HepG2 (cell line): ENCODE results near the gene SRSF7. TPM values are rescaled to one million over a fixed set of nuclear protein-coding genes. Genes with fewer than 3 reads are reported as not detected.

ENCODE experiments used
- AKAP8 ChIP-seq: sonication (generic); formaldehyde crosslinking; IDR thresholded peaks from 2 replicates; pipeline ENCODE4 v1.5.1; 2020; ENCODE audit warnings: mild to moderate bottlenecking, missing genetic modification reagents
- CTCF ChIP-seq: sonication (generic); formaldehyde crosslinking; IDR thresholded peaks from 2 replicates; pipeline ENCODE4 v1.5.0; 2020; ENCODE audit warnings: mild to moderate bottlenecking, missing genetic modification reagents, moderate library complexity
- EZH2 ChIP-seq: conservative IDR thresholded peaks from 2 replicates; pipeline ENCODE4 v1.6.1; 2012; ENCODE audit warnings: mild to moderate bottlenecking, low read depth, low read length, moderate library complexity
- FLYWCH1 ChIP-seq: sonication (generic); formaldehyde crosslinking; IDR thresholded peaks from 2 replicates; pipeline ENCODE4 v1.8.1; 2023; ENCODE audit warnings: mild to moderate bottlenecking, missing genetic modification reagents
- FOXJ3 ChIP-seq: sonication (generic); formaldehyde crosslinking; IDR thresholded peaks from 2 replicates; pipeline ENCODE4 v1.4.0; 2020; ENCODE audit warnings: missing genetic modification reagents, mild to moderate bottlenecking, borderline replicate concordance
- HOXA3 ChIP-seq: sonication (generic); formaldehyde crosslinking; IDR thresholded peaks from 2 replicates; pipeline ENCODE4 v1.5.0; 2020; ENCODE audit warnings: missing genetic modification reagents
- KAT2B ChIP-seq: fragments of 150-350 bp; IDR thresholded peaks from 2 replicates; pipeline ENCODE4 v1.6.1; 2014; ENCODE audit warnings: low read depth, low read length, borderline replicate concordance
- MXD4 ChIP-seq: IDR thresholded peaks from 2 replicates; pipeline ENCODE4 v1.6.1; 2016; ENCODE audit warnings: mild to moderate bottlenecking, missing biosample characterization, missing genetic modification reagents
- POLR2AphosphoS2 ChIP-seq: IDR thresholded peaks from 2 replicates; pipeline ENCODE4 v1.6.1; 2011; ENCODE audit warnings: low read depth, low read length, improper control_type of control experiment
- SMYD3 ChIP-seq: sonication (generic); formaldehyde crosslinking; IDR thresholded peaks from 2 replicates; pipeline ENCODE4 v1.8.1; 2023; ENCODE audit warnings: mild to moderate bottlenecking, missing genetic modification reagents
- SRSF9 ChIP-seq: fragments of 200-400 bp; formaldehyde crosslinking; IDR thresholded peaks from 2 replicates; pipeline ENCODE4 v1.6.1; 2018; ENCODE audit warnings: borderline replicate concordance, mild to moderate bottlenecking, low read depth, low read length; ENCODE audit not compliant: insufficient read depth, poor library complexity, severe bottlenecking
- ZFAT ChIP-seq: sonication (generic); formaldehyde crosslinking; conservative IDR thresholded peaks from 2 replicates; pipeline ENCODE4 v1.8.1; 2023; ENCODE audit warnings: missing genetic modification reagents, inconsistent platforms
- ZNF44 ChIP-seq: sonication (generic); formaldehyde crosslinking; IDR thresholded peaks from 2 replicates; pipeline ENCODE4 v1.5.1; 2020; ENCODE audit warnings: mild to moderate bottlenecking, missing genetic modification reagents
- ZNF530 ChIP-seq: sonication (generic); formaldehyde crosslinking; IDR thresholded peaks from 2 replicates; pipeline ENCODE4 v1.5.0; 2020; ENCODE audit warnings: low read depth, mild to moderate bottlenecking, missing genetic modification reagents
- ZNF629 ChIP-seq: sonication (generic); formaldehyde crosslinking; conservative IDR thresholded peaks from 2 replicates; pipeline ENCODE4 v1.5.0; 2020; ENCODE audit warnings: missing genetic modification reagents
- ZNF746 ChIP-seq: sonication (generic); formaldehyde crosslinking; IDR thresholded peaks from 2 replicates; pipeline ENCODE4 v1.8.0; 2022; ENCODE audit warnings: mild to moderate bottlenecking, missing genetic modification reagents
- ZNF841 ChIP-seq: sonication (generic); formaldehyde crosslinking; IDR thresholded peaks from 2 replicates; pipeline ENCODE4 v1.8.1; 2023; ENCODE audit warnings: missing genetic modification reagents, borderline replicate concordance
- polyA plus RNA-seq, 8 experiments: library from polyadenylated mRNA; depleted of rRNA in 3 of 8; stranded (reverse) in 7 of 8; unstranded in 1 of 8; fragments of >200 nt; fragmentation: Illumina TruSeq in 4 of 8; extraction: Trizol in 4 of 8; gene quantifications; 2 replicates each; pipeline versions ENCODE4 v1.2.1 to v1.2.3, GENCODE V29; 2011 to 2016; ENCODE audit warnings: low read depth in 4 of 8, missing spikeins in 1 of 8, mixed read lengths in 1 of 8; ENCODE audit not compliant: insufficient read depth in 1 of 8
- total RNA-seq, 5 experiments: library from RNA; depleted of rRNA; stranded (reverse); fragments of >200 nt; fragmentation: Illumina TruSeq; extraction: Trizol; gene quantifications; 2 replicates each; pipeline ENCODE4 v1.2.3, GENCODE V29; 2016; ENCODE audit warnings: low read depth in 1 of 5

SRSF7 gene
- total and polyA plus RNA-seq, 2 of the 13 experiments (the other 11 are each of a cell fraction or from before 2014, with no cell fraction given) = 172 to 275 TPM

- TF ChIP-seq FLYWCH1 (CRISPR knock-in tag) = 0 out of 2 replicates have a peak, but pooled peaks have one; percentile 60
- no peak for TF ChIP-seq ZNF841 (CRISPR knock-in tag)
- TF ChIP-seq ZNF44 (CRISPR knock-in tag) = no peak
- TF ChIP-seq AKAP8 (CRISPR knock-in tag) = no peak
- TF ChIP-seq ZNF746 (CRISPR knock-in tag) = no peak
- TF ChIP-seq POLR2AphosphoS2 = 0 out of 2 replicates have a peak, but pooled peaks have one; percentile 19
- TF ChIP-seq EZH2 = no peak
- TF ChIP-seq FOXJ3 (CRISPR knock-in tag) = 0 out of 2 replicates have a peak, but pooled peaks have one; percentile 35
- TF ChIP-seq KAT2B = no peak
- TF ChIP-seq ZFAT = no peak
- peak; percentile 61 for TF ChIP-seq CTCF (CRISPR knock-in tag)
- no peak for TF ChIP-seq HOXA3 (CRISPR knock-in tag)
- no peak for TF ChIP-seq SRSF9
- no peak for TF ChIP-seq SMYD3 (CRISPR knock-in tag)
- 0 out of 2 replicates have a peak, but pooled peaks have one; percentile 2 for TF ChIP-seq MXD4 (CRISPR knock-in tag)
- no peak for TF ChIP-seq ZNF629 (CRISPR knock-in tag)
- TF ChIP-seq ZNF530 (CRISPR knock-in tag) = no peak
These were observed 10.1 kb downstream of the SRSF7 start (continued) for GRCh38 chr2:38740851-38741731.
